Medulla oblongata (tissue), 1 donor: ENCODE results near the gene CD8B.
"Not testable (repeated sequence)": the region's sequence is repeated elsewhere in the genome, so short reads cannot be mapped to it uniquely, and the experiment has no call there.

ENCODE experiments used
- DNase-seq: peaks from one replicate; pipeline ENCODE4 v3.0.0-alpha.2; 2015; ENCODE audit errors: extremely low spot score

Gene CD8B

GRCh38 chr2:86861628-86862379 lies at the start of gene CD8B:
Gene CD8B (minus strand): TSS chr2:86861886. CDS start chr2:86861865, 21 bp downstream.
- not testable (repeated sequence) for DNase-seq

DNA sequence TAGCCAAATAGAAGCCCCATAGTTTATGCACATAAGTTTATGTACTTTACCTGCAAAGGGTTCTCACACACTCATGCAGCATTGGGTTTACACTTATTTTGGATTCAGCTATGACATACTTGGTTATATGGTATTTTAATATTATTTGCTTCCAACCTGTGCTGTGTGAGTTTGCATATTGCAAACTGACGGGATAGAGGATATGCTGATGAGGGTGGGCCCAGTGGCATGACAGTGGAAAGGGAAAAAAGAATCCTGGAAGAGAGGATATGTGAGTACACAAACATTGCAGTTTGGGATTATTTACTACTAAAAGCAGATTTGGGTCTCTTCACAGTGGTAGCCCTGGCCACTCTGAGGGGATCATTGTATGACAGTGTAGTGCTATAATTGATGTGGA lies 44.2 kb upstream of the CD8B start:
- DNase-seq, result not testable (repeated sequence)

DNA sequence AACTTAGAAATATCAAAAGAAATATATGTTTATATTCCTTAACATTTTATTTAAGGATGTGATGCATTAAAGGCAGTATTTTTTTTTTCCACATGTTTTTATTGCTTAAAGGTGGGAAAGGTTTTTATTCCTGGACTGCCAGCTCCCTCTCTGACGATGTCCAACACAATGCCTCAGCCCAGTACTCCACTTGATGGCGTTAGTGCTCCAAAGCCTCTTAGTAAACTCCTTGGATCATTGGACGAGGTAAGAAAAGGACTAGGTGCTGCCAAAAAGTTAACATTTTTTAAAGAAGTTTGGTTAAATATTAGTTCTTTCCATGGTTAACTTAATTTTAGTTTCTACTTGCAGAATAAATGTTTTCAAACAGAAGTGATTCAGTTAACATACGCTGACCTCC lies 39.0 kb upstream of the CD8B start:
- not testable (repeated sequence) for DNase-seq

DNA sequence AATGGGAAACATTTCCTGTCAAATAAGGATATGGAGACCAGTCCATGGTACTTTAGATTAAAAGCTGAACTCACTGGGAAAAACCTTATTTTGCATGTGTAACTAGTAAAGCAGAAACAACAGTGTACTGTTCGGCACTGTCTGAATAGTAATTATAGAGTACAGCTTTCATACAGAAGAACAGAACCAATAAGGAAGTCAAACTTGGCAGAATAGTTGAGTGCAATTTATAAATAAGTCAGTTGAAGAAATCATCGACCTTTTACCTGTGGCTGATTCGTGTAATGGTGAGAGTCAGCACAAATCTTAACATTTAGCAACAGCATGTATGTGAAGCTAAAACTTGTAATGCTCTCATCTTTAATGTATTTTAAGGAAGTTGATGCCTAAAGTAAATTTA lies 24.3 kb upstream of the CD8B start:
- DNase-seq, result not testable (repeated sequence)

- not testable (repeated sequence) for DNase-seq
These were observed 21.2 kb upstream of the CD8B start for GRCh38 chr2:86882865-86883264.

GRCh38 chr2:86882118-86882665 lies 20.5 kb upstream of the CD8B start:
- not testable (repeated sequence) for DNase-seq

- DNase-seq, result not testable (repeated sequence)
These were observed 17.3 kb upstream of the CD8B start for GRCh38 chr2:86878986-86879385.

- not testable (repeated sequence) for DNase-seq
These were observed 9.3 kb upstream of the CD8B start for GRCh38 chr2:86870941-86871340.

GRCh38 chr2:86868895-86869468 lies 7.3 kb upstream of the CD8B start:
- DNase-seq, result not testable (repeated sequence)

DNA sequence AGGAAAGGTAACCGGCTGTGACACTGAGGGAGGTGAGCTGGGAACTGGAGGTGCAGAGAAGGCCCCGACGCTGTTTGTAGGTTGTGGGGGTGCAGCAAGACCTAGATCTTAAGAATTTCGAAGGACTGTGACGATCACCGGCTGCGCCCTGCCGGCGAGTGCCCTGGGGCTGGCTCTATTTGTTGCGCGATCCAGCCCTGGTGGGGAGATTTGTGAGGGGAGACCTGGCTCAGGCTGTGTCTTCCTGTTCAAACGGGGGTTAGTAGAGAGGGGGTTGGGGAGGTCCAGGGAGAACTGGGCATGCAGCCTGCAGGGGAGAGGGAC lies 656 bp upstream of the CD8B start:
- DNase-seq, result not testable (repeated sequence)

DNA sequence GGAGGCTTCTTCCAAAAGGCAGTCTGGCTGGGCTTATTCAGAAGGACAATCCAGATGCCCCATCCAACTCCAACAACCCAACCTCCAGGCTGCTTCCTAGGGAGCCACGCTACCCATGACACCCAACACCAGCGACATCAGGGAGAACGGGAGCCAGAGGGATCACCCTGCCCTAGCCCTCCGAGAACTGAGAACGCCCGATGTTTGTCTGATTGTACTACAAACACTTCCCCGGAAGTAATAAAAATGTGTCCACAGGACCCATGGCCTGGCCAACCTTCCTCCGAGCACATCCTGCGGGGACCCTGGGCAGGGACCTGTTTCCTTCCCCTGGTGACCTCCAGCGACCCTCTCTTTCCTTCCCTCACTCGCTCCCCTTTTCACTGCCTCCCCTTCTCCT lies 511 bp downstream of the CD8B start:
- not testable (repeated sequence) for DNase-seq

DNA sequence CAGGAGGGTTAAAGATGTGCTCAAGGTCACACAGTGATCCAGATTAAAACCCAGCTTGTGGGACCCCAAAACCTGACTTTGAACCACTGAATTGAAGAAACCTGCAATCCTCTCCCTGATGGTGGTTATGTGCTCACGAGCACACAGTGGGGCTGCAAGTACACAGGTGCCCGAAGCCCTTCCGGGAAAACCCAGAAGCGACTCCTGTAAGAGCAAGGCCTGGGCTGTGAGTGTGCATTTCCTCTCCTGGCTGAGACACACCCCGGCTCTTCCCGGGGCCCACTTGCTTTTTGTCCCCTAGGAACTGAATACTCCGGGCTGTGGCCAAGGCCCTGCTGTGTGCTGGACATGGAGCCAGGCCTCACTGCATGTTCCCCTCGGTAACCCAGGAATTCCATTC lies 1.1 kb downstream of the CD8B start:
- not testable (repeated sequence) for DNase-seq

DNA sequence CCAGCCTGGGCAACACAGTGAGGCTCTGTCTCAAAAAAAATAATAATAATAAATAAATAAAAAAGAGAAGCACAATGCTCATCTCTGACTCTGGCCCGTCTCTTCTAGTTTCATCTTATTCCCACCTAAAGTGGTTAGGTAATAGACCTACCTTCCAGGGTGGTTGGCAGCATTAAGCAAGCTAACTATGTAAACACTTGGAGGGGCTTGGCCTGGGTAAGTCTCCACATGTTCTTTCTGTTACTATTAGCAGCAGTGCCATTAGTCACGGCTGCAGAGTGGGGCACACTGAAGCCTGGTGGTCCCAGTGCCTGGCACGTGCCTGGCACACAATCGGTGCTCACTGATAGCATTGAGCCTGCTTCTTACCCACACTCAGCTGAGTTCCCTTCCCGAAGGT lies 4.0 kb downstream of the CD8B start:
- not testable (repeated sequence) for DNase-seq

DNA sequence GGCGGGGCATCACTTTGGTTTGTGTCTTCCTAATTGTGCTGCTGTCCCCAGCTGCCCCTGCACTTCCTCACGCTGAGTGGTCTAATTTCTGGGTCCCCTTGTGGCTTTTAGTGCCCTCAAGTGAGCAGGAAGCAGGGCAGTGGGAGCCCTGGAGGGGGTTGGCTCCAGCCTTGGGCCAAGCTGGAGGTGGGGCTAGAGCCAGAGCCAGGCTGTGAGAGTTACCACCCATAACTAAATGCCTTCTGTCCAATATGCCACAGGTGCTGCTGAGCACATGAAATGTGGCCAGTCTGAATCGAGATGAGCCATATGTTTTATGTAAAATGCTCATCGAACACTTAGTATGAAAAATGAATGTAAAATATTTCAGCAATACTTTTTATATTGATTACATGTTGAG lies 5.2 kb downstream of the CD8B start:
- DNase-seq, result not testable (repeated sequence)

GRCh38 chr2:86855981-86856380 lies 5.7 kb downstream of the CD8B start:
- not testable (repeated sequence) for DNase-seq

DNA sequence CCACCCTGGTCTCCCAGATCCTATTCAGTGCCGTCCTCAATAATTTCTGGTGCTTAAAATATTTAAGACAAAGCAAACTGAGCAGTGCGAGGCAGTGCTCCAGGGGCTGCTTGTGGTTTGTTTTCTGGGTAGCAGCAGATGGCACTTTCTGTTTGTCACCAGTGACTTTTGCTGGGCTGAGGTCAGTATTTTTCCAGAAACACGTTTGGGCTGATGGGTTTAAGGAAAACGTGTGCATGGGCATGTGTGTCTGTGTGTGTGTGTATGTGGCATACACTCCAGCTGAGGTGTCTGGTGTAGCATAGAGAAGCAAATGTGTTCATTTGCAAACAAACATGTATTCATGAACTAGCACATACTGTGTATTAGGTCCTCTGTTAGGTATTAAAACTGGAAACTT lies 10.1 kb downstream of the CD8B start:
- not testable (repeated sequence) for DNase-seq

GRCh38 chr2:86842607-86843234 lies 19.0 kb downstream of the CD8B start:
- DNase-seq, result not testable (repeated sequence)

DNA sequence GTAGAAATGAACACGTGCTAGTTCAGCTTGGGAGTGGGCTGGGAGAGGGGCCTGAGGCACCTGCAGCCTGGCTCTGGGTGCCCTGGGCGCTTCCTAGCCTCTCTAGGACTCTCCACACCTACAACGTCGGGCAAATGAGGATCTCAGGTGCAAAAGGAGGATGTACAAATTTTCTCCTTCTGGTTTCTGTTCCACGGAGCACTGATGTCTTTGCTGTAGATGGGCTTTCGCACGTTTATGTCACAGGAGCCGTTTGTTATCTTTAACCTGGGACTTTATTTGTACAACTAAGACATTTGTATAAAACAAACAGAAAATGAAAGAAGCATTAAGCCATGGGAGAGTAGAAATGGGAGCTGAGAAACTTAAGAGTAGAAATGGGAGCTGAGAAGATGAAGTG lies 20.4 kb downstream of the CD8B start:
- DNase-seq, result not testable (repeated sequence)

- DNase-seq, result not testable (repeated sequence)
These were observed 21.7 kb downstream of the CD8B start for GRCh38 chr2:86839871-86840548.

DNA sequence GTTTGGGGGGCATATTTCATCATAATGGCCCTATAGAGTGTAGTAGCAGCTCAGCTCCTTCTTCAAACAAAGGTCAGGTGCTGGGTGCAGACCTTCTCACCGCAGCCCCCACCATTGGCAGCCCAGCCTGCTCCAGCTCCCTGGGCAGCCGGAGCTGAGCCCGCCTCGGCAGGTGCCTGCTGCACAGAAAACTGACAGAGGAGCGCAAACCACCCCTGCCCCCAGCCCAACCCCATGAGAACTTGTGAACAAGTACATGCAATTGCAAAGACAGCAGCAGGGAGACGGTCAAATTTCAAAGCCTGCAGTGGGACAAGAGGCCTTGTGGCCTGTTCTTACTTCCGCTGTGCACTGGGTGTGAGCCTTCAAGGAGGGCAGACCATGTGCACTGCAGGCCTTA lies 22.2 kb downstream of the CD8B start:
- DNase-seq, result not testable (repeated sequence)

DNA sequence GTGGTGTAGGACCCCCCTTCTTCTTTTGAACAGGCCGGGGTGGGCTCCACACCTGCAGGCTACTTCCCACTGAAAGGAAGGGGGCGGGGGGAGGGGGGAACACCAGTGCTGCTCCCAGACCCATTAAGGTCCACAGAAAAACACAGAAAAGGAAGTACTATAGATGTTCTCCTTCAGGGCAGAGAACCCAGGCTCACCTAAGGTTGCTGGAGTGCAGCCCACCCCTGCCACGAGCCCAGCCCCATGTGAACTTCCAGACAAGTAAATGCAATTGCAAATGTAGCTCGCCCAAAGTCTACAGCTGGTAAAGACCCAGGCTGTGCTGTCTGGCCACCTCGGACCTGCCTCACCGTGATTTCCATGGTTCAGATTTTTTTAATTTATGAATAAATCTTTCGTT lies 24.0 kb downstream of the CD8B start:
- DNase-seq, result not testable (repeated sequence)
